ENCODE data around the gene ENPP1. TPM values are rescaled to one million over a fixed set of nuclear protein-coding genes. Genes with fewer than 3 reads are reported as not detected.

Gene ENPP1
- total and polyA plus RNA-seq, 2 donors (not counting 3 experiments of a cell fraction or from before 2014, with no cell fraction given), result 0.36 to 1.4 TPM

GRCh38 chr6:131780600-131780999 is 27.2 kb upstream of the ENPP1 start:
- Histone ChIP-seq H3K9me3 (replicated peaks; ENCODE audit: control insufficient read depth, insufficient read depth, low read length) (no peaks in the 10 kb centered on the region), H3K36me3 (ENCODE audit: control insufficient read depth in 2 of 2, extremely low read depth in 1 of 2, insufficient read depth in 2 of 2, low read length in 2 of 2) (no peaks in the 10 kb centered on the region), H3K9ac (replicated peaks; ENCODE audit: extremely low read depth, insufficient read depth, low read length) (no peak overlapping the region), H3K4me3 (replicated peaks in 1 of 3; ENCODE audit: insufficient read depth in 1 of 3, low read depth in 1 of 3, low read length in 3 of 3) (no peak overlapping the region), H3K27ac (ENCODE audit: insufficient read depth, low read depth, low read length) (no peak overlapping the region), H4K20me1 (replicated peaks; ENCODE audit: control insufficient read depth, extremely low read depth, insufficient read depth, low read length) (no peaks in the 10 kb centered on the region), H3K4me2 (ENCODE audit: insufficient read depth, low read length) (no peak overlapping the region), H3K27me3 (ENCODE audit: control insufficient read depth in 2 of 2, insufficient read depth in 2 of 2, low read length in 2 of 2) (peaks cover 2 to 3% of the 10 kb centered on the region in 2 experiments), H3K79me2 (ENCODE audit: control insufficient read depth, insufficient read depth, low read length) (no peaks in the 10 kb centered on the region), H3K4me1 (ENCODE audit: control insufficient read depth, extremely low read depth, insufficient read depth, low read length) (no peaks in the 10 kb centered on the region), H3K9me1 (replicated peaks; ENCODE audit: control insufficient read depth, extremely low read depth, insufficient read depth, low read length) (no peaks in the 10 kb centered on the region), H2AFZ (ENCODE audit: low read depth, low read length) (no peak overlapping the region)
- intact Hi-C loops (cut with micrococcal nuclease) (no loop called here), dilution Hi-C loops (cut with MboI; ENCODE audit: extremely low pct_ligation_motif_present, low sequenced_read_pairs) (no loop called here)
- FAIRE-seq, result no peak
- ChIA-PET CTCF (interaction anchor here (1.3 to 2.4 kb wide), 3 partner anchors 85 to 129 kb away, joined by 6 to 18 read pairs (median 8); no protein-coding TSS in a partner anchor), POLR2A (no interaction called here)
- no peak for TF ChIP-seq FOS (IDR thresholded peaks at IDR 0.05; ENCODE audit: borderline replicate concordance, insufficient read depth, low read length)
- no peak for TF ChIP-seq POLR2AphosphoS5 (IDR thresholded peaks at IDR 0.05; ENCODE audit: insufficient read depth, low read depth, low read length)
- no peak for TF ChIP-seq JUN (IDR thresholded peaks at IDR 0.05; ENCODE audit: borderline replicate concordance, insufficient read depth, insufficient read length, low read depth)
- no peak for TF ChIP-seq MYC (IDR thresholded peaks at IDR 0.05; ENCODE audit: low read depth, low read length)
- TF ChIP-seq GATA2 (IDR thresholded peaks at IDR 0.05; ENCODE audit: insufficient read depth, insufficient read length, low read depth, low read length), result no peak
- TF ChIP-seq, protein P1, sequence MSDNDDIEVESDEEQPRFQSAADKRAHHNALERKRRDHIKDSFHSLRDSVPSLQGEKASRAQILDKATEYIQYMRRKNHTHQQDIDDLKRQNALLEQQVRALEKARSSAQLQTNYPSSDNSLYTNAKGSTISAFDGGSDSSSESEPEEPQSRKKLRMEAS (IDR thresholded peaks at IDR 0.05; ENCODE audit: insufficient read depth, insufficient read length), result no peak
- TF ChIP-seq, protein P2, sequence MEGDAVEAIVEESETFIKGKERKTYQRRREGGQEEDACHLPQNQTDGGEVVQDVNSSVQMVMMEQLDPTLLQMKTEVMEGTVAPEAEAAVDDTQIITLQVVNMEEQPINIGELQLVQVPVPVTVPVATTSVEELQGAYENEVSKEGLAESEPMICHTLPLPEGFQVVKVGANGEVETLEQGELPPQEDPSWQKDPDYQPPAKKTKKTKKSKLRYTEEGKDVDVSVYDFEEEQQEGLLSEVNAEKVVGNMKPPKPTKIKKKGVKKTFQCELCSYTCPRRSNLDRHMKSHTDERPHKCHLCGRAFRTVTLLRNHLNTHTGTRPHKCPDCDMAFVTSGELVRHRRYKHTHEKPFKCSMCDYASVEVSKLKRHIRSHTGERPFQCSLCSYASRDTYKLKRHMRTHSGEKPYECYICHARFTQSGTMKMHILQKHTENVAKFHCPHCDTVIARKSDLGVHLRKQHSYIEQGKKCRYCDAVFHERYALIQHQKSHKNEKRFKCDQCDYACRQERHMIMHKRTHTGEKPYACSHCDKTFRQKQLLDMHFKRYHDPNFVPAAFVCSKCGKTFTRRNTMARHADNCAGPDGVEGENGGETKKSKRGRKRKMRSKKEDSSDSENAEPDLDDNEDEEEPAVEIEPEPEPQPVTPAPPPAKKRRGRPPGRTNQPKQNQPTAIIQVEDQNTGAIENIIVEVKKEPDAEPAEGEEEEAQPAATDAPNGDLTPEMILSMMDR (IDR thresholded peaks at IDR 0.05; ENCODE audit: extremely low read depth in 1 of 2, insufficient read depth in 1 of 2, low read depth in 1 of 2, low read length in 2 of 2), result no peak
- no peak for TF ChIP-seq EZH2 (IDR thresholded peaks at IDR 0.05; ENCODE audit: borderline replicate concordance, low read depth, low read length, severe bottlenecking)
- TF ChIP-seq POLR2A (IDR thresholded peaks at IDR 0.05; ENCODE audit: low read depth, low read length), result no peak
- no TSS peak for BruUV-seq (replicated peaks)
- no peak for DNase-seq (ENCODE audit: low read depth, low spot score)
